SHP77 treated with DMSO at 0.1 percent for 48 hours (cell line): ENCODE data around the gene POLR1E.

Experiments
- DNase-seq: peaks from one replicate; lab custom pipeline; 2025; lab: John Stamatoyannopoulos, UW

Gene POLR1E

GRCh38 chr9:37540634-37541033, 54.9 kb downstream of the POLR1E start:
- DNase-seq, result no peak

- no peak for DNase-seq
Observed at GRCh38 chr9:37541465-37541864, 55.7 kb downstream of the POLR1E start.

DNA sequence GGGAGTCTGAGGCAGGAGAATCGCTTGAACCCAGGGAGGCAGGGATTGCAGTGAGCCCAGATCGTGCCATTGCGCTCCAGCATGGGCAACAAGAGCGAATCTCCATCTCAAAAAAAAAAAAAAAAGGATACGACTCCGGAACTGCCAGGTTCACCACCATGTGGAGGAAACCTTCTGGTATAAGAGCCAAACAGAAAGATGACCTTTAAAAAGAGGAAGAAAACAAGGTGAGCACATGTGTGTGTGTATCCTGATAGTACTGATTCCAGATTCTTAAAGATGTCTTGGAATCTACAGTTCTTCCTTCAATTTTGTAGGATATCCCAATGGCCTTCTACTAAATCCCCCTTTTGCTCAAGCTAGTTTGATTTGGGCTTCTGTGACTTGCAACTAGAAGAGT, 56.7 kb downstream of the POLR1E start:
- no peak for DNase-seq

- DNase-seq, result no peak
Observed at GRCh38 chr9:37542895-37543294, 57.1 kb downstream of the POLR1E start.

DNA sequence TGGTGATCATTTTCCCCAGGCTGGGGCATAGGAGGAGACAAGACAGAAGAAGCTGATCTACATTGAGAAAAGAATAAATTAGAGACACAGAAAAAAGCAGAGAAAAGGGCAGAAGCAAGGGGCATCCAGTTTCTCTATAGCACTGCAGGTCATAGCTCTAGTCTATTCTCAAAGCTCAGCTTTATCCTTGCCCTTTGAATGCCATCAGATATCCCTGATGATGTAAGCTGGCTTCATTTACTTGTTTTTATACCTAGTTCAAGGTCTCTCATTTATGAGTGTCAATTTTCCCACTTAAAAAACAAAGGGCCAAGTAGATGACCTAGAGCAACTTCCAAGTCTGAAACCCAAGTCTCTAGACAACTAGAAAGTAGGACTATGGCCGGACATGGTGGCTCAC, 57.7 kb downstream of the POLR1E start:
- no peak for DNase-seq

GRCh38 chr9:37547328-37547878, 61.7 kb downstream of the POLR1E start:
- no peak for DNase-seq

DNA sequence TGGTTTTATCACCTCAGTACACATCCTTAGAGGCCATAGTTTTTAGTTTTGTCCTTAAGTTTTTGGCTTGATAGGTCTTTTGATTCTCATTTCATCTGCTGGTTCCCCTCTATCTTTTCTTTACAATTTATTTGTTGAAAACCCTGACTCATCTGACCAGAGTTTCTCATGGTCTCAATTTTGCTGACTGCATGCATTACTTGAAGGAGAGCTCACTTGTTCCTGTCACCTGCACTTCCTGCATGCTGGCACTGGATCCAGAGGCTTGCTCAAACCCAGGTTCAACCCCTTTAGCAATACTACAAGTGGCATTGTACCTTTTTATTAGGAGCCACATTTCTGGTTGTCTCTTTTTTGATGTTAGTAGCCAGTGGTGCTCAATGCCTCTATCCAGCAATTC, 63.8 kb downstream of the POLR1E start:
- DNase-seq, result no peak

GRCh38 chr9:37550781-37551180, 65.0 kb downstream of the POLR1E start:
- no peak for DNase-seq

GRCh38 chr9:37551468-37551867, 65.7 kb downstream of the POLR1E start:
- DNase-seq, result no peak

DNA sequence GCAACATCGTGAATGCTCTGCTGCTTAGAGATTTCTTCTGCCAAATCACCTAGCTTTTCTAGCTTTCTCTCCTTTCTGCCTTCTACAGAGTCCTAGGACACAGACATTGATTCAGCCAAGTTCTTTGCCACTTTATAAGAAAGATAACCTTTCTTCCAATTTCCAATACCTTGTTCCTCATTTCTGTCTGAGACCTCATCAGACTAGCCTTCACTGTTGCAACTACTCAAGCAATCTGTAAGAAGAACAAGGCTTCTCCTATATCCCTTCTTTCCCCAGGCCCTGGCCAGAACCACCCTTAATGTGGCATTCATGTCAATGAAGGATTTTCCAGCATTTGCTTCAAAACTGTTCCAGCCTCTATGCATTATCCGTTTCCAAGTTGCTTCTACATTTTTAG, 66.1 kb downstream of the POLR1E start:
- DNase-seq, result no peak
